ENCODE results near the gene NTS. TPM values are rescaled to one million over a fixed set of nuclear protein-coding genes. Genes with fewer than 3 reads are reported as not detected.

The NTS gene
- not detected in 2 replicates for total RNA-seq (2014; rRNA removed; shearing (Covaris generic))

- peak; percentile 5 for DNase-seq (ENCODE audit: low spot score)
Measured at GRCh38 chr12:85874031-85874461, at the start of gene NTS. TSS of gene NTS (plus strand) at chr12:85874295. CDS start at chr12:85874404, 109 bp downstream.

GRCh38 chr12:85825746-85826145 is 48.3 kb upstream of the NTS start:
- DNase-seq (ENCODE audit: low spot score), result peak; percentile 16

GRCh38 chr12:85828576-85828975 is 45.5 kb upstream of the NTS start:
- DNase-seq (ENCODE audit: low spot score), result no peak

- DNase-seq (ENCODE audit: low spot score), result no peak
Measured at GRCh38 chr12:85829391-85829790, 44.7 kb upstream of the NTS start.

- no peak for DNase-seq (ENCODE audit: low spot score)
Measured at GRCh38 chr12:85831327-85831990, 42.6 kb upstream of the NTS start.

- DNase-seq (ENCODE audit: low spot score), result no peak
Measured at GRCh38 chr12:85833579-85833978, 40.5 kb upstream of the NTS start.

GRCh38 chr12:85834378-85834777 is 39.7 kb upstream of the NTS start:
- no peak for DNase-seq (ENCODE audit: low spot score)

- peak; percentile 16 for DNase-seq (ENCODE audit: low spot score)
Measured at GRCh38 chr12:85835426-85836196, 38.5 kb upstream of the NTS start.

GRCh38 chr12:85836197-85837090 is 37.7 kb upstream of the NTS start, which contains the start of gene RASSF9:
TSS of gene RASSF9 (minus strand) at chr12:85836409. CDS start at chr12:85836201, 208 bp downstream.
- DNase-seq (ENCODE audit: low spot score), result peak; percentile 63

GRCh38 chr12:85843606-85844310 is 30.3 kb upstream of the NTS start:
- no peak for DNase-seq (ENCODE audit: low spot score)

- no peak for DNase-seq (ENCODE audit: low spot score)
Measured at GRCh38 chr12:85849344-85849743, 24.8 kb upstream of the NTS start.

- DNase-seq (ENCODE audit: low spot score), result no peak
Measured at GRCh38 chr12:85855305-85855704, 18.8 kb upstream of the NTS start.

- no peak for DNase-seq (ENCODE audit: low spot score)
Measured at GRCh38 chr12:85856966-85857365, 17.1 kb upstream of the NTS start.

- DNase-seq (ENCODE audit: low spot score), result peak; percentile 5
Measured at GRCh38 chr12:85865890-85866289, 8.2 kb upstream of the NTS start.

GRCh38 chr12:85866986-85867776 is 6.9 kb upstream of the NTS start:
- DNase-seq (ENCODE audit: low spot score), result peak; percentile 47

GRCh38 chr12:85872497-85873091 is 1.5 kb upstream of the NTS start:
- peak; percentile 45 for DNase-seq (ENCODE audit: low spot score)

- no peak for DNase-seq (ENCODE audit: low spot score)
Measured at GRCh38 chr12:85877459-85877858, 3.4 kb downstream of the NTS start.

- no peak for DNase-seq (ENCODE audit: low spot score)
Measured at GRCh38 chr12:85883763-85884162, 9.7 kb downstream of the NTS start.

GRCh38 chr12:85894653-85895052 is 20.6 kb downstream of the NTS start:
- DNase-seq (ENCODE audit: low spot score), result no peak

- peak; percentile 23 for DNase-seq (ENCODE audit: low spot score)
Measured at GRCh38 chr12:85920324-85920947, 46.3 kb downstream of the NTS start.
